Caco-2 (cell line): ENCODE results near the gene IGSF9B. TPM values are rescaled to one million over a fixed set of nuclear protein-coding genes. Genes with fewer than 3 reads are reported as not detected.
A peak's percentile ranks its signal among the peaks of the same experiment; 100 is the strongest.

ENCODE experiments used
- BruUV-seq: library from RNA; stranded (reverse); fragments of 400-500 nt; replicated peaks from 2 replicates; lab custom pipeline; 2021; lab: Mats Ljungman, UMichigan
- CTCF ChIA-PET: fragments of 300-600 bp; sonication (Branson Sonifier 250); formaldehyde crosslinking; loops from one replicate; lab custom pipeline; 2022; ENCODE audit warnings: antibody characterized with exemption; lab: Charles Lee
- POLR2A ChIA-PET: fragments of 300-600 bp; sonication (Branson Sonifier 250); formaldehyde crosslinking; loops from one replicate; lab custom pipeline; 2022; ENCODE audit warnings: antibody characterized with exemption; lab: Charles Lee
- DNase-seq, 2 experiments: peaks; one replicate each; pipeline versions ENCODE4 v3.0.0 to v3.0.0-alpha.2; 2020 to 2022
- H3K27me3 ChIP-seq: replicated peaks from 2 replicates; pipeline ENCODE4 v1.6.0; 2011; ENCODE audit warnings: low read length; ENCODE audit not compliant: control insufficient read depth, insufficient read depth
- H3K36me3 ChIP-seq: 2 replicates; pipeline ENCODE4 v1.5.1; 2011; ENCODE audit warnings: low read length; ENCODE audit not compliant: control insufficient read depth, insufficient read depth
- H3K4me1 ChIP-seq: fragments of 250-450 bp; sonication (Bioruptor Pico); 2 replicates; pipeline ENCODE4 v1.5.1; 2020; ENCODE audit warnings: mild to moderate bottlenecking
- H3K4me3 ChIP-seq: 2 replicates; pipeline ENCODE4 v1.5.1; 2011; ENCODE audit warnings: low read depth, mild to moderate bottlenecking, control low read depth, low read length
- H3K9me3 ChIP-seq: fragments of 250-450 bp; sonication (Bioruptor Pico); 2 replicates; pipeline ENCODE4 v1.5.1; 2020; ENCODE audit warnings: mild to moderate bottlenecking, moderate library complexity
- H3K27ac Mint-ChIP-seq: one replicate; pipeline ENCODE4 v1.8.0; 2022; ENCODE audit warnings: mixed read lengths; ENCODE audit not compliant: unreplicated experiment
- H3K27me3 Mint-ChIP-seq: one replicate; pipeline ENCODE4 v1.8.0; 2022; ENCODE audit warnings: mixed read lengths; ENCODE audit not compliant: insufficient read depth, unreplicated experiment
- H3K36me3 Mint-ChIP-seq: one replicate; pipeline ENCODE4 v1.8.0; 2022; ENCODE audit warnings: mild to moderate bottlenecking, mixed read lengths; ENCODE audit not compliant: insufficient read depth, unreplicated experiment
- H3K4me1 Mint-ChIP-seq: one replicate; pipeline ENCODE4 v1.8.0; 2022; ENCODE audit warnings: low read depth, mixed read lengths; ENCODE audit not compliant: unreplicated experiment
- H3K4me3 Mint-ChIP-seq: one replicate; pipeline ENCODE4 v1.8.0; 2022; ENCODE audit warnings: mild to moderate bottlenecking, moderate library complexity, mixed read lengths; ENCODE audit not compliant: unreplicated experiment
- H3K9me3 Mint-ChIP-seq: one replicate; pipeline ENCODE4 v1.8.0; 2022; ENCODE audit warnings: mixed read lengths; ENCODE audit not compliant: unreplicated experiment
- intact Hi-C: fragments of 100-400 bp; cut with micrococcal nuclease; formaldehyde crosslinking; loops from one replicate; pipeline ENCODE4 v1.10.0; 2022; ENCODE audit not compliant: unreplicated experiment
- total RNA-seq: library from RNA; stranded (reverse); gene quantifications from 2 replicates; pipeline ENCODE4 v1.2.3, GENCODE V29; 2022
- TF ChIP-seq, protein P1 (sequence below), 2 experiments: fragments of 200-600 bp in 1 of 2; IDR thresholded peaks; 1 replicate in 1 of 2; 2 replicates in 1 of 2; pipeline versions ENCODE4 v1.5.1 to v1.8.0; 2011 to 2022; ENCODE audit warnings: antibody characterized with exemption in 1 of 2, control low read depth in 1 of 2, inconsistent platforms in 1 of 2, low read depth in 1 of 2, low read length in 1 of 2, mild to moderate bottlenecking in 1 of 2, moderate library complexity in 1 of 2; ENCODE audit not compliant: insufficient read depth in 1 of 2, severe bottlenecking in 1 of 2, unreplicated experiment in 1 of 2

IGSF9B gene
- total RNA-seq, 1 experiment from 2014 or later, result 4.2 TPM

DNA sequence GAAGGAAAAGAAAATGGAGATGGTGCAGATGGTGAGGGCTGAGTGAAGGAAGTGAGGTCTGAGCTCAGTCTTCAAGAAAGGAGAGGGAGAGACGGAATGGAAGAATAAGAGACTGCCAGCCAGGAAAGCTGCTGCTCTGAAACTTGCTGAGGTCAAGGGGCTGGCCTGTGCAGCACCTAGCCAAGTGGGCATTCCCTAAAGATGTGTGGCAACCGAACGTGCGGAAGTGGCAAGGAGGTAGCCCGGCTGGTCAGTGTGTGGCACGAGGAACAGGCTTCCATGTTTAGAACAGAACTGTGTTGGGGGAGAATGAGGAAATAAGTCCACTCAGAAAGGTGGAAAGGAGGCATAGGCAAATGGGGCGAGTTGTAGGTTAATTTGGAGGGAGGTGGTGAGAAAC lies 7.6 kb upstream of the IGSF9B start:
- Histone ChIP-seq H3K27me3 (peaks cover 1% of the 10 kb centered on the region; the same call in 1 of the 2 replicates), H3K36me3 (no peaks in the 10 kb centered on the region), H3K4me3 (no peak overlapping the region), H3K9me3 (no peaks in the 10 kb centered on the region), H3K4me1 (no peaks in the 10 kb centered on the region)
- peaks cover 5% of the 10 kb centered on the region for H3K4me1 Mint-ChIP-seq
- H3K9me3 Mint-ChIP-seq, result no peaks in the 10 kb centered on the region
- BruUV-seq, result no TSS peak
- CTCF ChIA-PET, result no interaction called here
- no peak for DNase-seq
- no peaks in the 10 kb centered on the region for H3K36me3 Mint-ChIP-seq
- H3K27ac Mint-ChIP-seq, result no peak overlapping the region
- intact Hi-C loops, result no loop called here
- POLR2A ChIA-PET, result no interaction called here
- TF ChIP-seq, protein P1, sequence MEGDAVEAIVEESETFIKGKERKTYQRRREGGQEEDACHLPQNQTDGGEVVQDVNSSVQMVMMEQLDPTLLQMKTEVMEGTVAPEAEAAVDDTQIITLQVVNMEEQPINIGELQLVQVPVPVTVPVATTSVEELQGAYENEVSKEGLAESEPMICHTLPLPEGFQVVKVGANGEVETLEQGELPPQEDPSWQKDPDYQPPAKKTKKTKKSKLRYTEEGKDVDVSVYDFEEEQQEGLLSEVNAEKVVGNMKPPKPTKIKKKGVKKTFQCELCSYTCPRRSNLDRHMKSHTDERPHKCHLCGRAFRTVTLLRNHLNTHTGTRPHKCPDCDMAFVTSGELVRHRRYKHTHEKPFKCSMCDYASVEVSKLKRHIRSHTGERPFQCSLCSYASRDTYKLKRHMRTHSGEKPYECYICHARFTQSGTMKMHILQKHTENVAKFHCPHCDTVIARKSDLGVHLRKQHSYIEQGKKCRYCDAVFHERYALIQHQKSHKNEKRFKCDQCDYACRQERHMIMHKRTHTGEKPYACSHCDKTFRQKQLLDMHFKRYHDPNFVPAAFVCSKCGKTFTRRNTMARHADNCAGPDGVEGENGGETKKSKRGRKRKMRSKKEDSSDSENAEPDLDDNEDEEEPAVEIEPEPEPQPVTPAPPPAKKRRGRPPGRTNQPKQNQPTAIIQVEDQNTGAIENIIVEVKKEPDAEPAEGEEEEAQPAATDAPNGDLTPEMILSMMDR (IDR thresholded peaks at IDR 0.05; ENCODE audit: insufficient read depth in 1 of 2, low read depth in 1 of 2, low read length in 1 of 2, severe bottlenecking in 1 of 2, unreplicated experiment in 1 of 2), result no peak
- no peak overlapping the region for H3K4me3 Mint-ChIP-seq
- H3K27me3 Mint-ChIP-seq, result peaks cover 18% of the 10 kb centered on the region

DNA sequence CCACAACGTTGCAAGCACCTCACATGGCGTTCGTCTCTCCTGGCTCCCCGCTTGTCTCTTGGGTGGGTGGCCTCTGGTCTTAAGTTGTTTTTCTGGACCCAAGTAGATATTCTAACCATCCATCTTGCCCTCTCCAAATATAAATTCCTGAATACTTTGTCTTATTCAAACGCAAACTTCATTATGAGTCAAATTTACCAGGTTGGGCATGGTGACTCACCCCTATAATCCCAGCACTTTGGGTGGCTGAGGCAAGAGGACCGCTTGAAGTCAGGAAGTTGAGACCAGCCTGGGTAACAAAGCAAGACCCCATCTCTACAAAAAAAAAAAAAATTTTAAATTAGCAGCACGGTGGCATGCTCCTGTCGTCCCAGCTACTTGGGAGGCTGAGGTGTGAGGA lies 5.1 kb upstream of the IGSF9B start:
- Histone ChIP-seq H3K9me3 (no peaks in the 10 kb centered on the region), H3K36me3 (no peaks in the 10 kb centered on the region), H3K4me1 (0 out of 2 replicates have a peak, but pooled peaks cover 6% of the 10 kb centered on the region), H3K27me3 (peaks cover 1% of the 10 kb centered on the region; the same call in 1 of the 2 replicates), H3K4me3 (no peak overlapping the region)
- intact Hi-C loops, result no loop called here
- H3K4me1 Mint-ChIP-seq, result peaks cover 5% of the 10 kb centered on the region
- peaks cover 30% of the 10 kb centered on the region for H3K27me3 Mint-ChIP-seq
- H3K36me3 Mint-ChIP-seq, result no peaks in the 10 kb centered on the region
- H3K9me3 Mint-ChIP-seq, result no peaks in the 10 kb centered on the region
- TF ChIP-seq, protein P1 (IDR thresholded peaks at IDR 0.05; ENCODE audit: insufficient read depth in 1 of 2, low read depth in 1 of 2, low read length in 1 of 2, severe bottlenecking in 1 of 2, unreplicated experiment in 1 of 2), result no peak
- no peak overlapping the region for H3K4me3 Mint-ChIP-seq
- POLR2A ChIA-PET, result no interaction called here
- CTCF ChIA-PET, result no interaction called here
- H3K27ac Mint-ChIP-seq, result no peak overlapping the region
- no TSS peak for BruUV-seq
- no peak for DNase-seq

DNA sequence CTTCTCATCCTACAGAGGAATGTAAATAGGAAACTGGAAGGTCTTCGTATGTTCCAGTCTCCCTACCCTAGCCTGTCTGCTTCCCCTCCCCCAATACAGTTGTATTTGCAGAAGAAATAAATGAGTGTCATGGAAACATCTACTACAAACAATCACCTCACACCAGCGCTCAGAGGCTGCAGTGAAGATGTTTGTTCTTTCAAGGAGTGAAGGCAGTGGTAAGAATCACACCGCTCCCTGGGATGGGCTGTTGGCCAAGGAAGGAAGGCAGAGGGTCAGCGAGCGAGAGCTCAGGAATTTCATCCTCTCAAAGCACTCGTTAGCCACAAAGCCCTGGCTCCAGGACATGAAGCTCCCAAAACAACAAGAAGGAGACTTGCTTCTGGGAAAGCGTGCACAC lies 1.1 kb upstream of the IGSF9B start:
- Histone ChIP-seq H3K36me3 (no peaks in the 10 kb centered on the region), H3K4me3 (no peak overlapping the region), H3K9me3 (no peaks in the 10 kb centered on the region), H3K4me1 (0 out of 2 replicates have a peak, but pooled peaks cover 6% of the 10 kb centered on the region), H3K27me3 (peaks cover 5% of the 10 kb centered on the region)
- no peaks in the 10 kb centered on the region for H3K9me3 Mint-ChIP-seq
- peak overlapping the region; percentile 74 for H3K4me3 Mint-ChIP-seq
- H3K27ac Mint-ChIP-seq, result no peak overlapping the region
- BruUV-seq, result no TSS peak
- intact Hi-C loops, result no loop called here
- no peaks in the 10 kb centered on the region for H3K4me1 Mint-ChIP-seq
- TF ChIP-seq, protein P1 (IDR thresholded peaks at IDR 0.05; ENCODE audit: insufficient read depth in 1 of 2, low read depth in 1 of 2, low read length in 1 of 2, severe bottlenecking in 1 of 2, unreplicated experiment in 1 of 2), result no peak
- ChIA-PET CTCF (no interaction called here), POLR2A (no interaction called here)
- no peaks in the 10 kb centered on the region for H3K36me3 Mint-ChIP-seq
- peaks cover 27% of the 10 kb centered on the region for H3K27me3 Mint-ChIP-seq
- DNase-seq, result no peak
